ENCODE data around the gene PRSS27. TPM values are rescaled to one million over a fixed set of nuclear protein-coding genes. Genes with fewer than 3 reads are reported as not detected.
"Not testable (repeated sequence)": the region's sequence is repeated elsewhere in the genome, so short reads cannot be mapped to it uniquely, and the experiment has no call there.

Gene PRSS27
- total RNA-seq, 1 donor from 2014 or later: 1.4 TPM

- DNase-seq (ENCODE audit: low spot score): no peak
Measured at GRCh38 chr16:2724816-2725348, 4.9 kb upstream of the PRSS27 start.

DNA sequence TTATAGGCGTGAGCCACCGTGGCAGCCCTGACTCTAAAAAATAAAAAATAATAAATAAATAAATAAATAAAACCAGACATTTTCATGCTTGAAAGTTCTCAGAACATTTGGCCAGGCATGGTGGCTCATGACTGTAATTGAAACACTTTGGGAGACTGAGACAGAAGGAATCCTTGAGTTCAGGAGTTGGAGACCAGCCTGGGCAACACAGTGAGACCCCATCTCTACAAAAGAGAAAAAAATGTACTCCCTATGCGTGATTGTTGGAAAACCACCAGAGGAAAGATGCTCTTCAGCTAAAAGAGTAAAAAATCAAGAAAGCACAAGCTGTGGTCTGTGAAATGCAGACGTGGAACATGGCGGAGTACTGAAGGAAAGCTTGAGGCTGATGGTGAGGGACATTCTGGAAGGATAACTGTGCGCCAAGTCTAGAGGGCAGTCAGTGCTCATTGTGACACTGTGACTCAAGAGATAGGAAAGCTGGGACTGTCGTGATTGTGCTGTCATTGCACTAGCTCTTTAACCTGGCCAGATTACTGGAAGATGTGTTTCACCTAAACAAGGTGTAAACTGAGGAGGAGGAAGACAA is 4.2 kb upstream of the PRSS27 start:
- no peak for DNase-seq (ENCODE audit: low spot score)

- not testable (repeated sequence) for DNase-seq (ENCODE audit: low spot score)
Measured at GRCh38 chr16:2721634-2722173, 1.7 kb upstream of the PRSS27 start.

DNA sequence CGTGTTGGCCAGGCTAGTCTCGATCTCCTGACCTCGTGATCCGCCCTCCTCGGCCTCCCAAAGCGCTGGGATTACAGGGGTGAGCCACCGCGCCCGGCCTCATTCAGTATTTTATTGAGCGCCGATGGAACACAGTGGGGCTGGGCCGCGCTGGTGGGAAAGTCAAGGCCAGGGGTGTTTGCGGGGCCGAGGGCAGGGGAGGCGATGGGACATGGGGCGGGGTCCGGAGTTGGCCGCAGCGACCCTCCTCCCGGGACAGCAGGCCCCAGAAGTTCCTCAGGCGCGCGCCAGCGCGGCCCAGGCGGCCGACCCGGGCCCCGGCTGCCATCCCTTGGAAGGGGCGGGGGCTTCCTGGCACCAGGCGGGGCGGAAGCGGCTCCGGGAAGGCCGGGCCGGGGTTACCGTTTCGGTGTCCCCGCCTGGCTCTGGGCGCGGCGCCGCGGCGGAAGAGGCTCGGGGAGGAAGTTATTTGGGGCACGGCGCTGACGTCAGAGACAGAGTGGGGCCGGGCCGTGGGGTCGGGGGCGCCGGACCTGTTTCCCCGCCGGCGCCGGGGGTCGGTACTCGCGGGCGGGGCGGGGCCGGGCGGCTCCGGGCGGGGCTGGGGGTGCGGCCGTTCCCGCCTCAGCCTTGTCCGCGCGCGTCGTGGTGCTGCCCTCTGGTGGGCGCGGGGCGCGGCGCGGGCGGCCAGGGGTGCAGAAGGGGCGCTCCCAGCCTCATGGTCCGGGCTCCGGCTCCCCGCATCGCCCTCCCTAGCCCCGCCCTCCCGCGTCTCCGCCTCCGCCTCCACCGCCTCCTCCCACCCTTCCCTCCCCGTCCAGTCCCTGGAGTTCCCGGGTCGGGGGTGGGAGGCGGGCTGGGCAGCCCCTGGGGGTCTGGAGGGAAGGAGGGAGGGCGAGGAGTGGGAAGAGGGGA is 952 bp upstream of the PRSS27 start:
- DNase-seq (ENCODE audit: low spot score): peak; percentile 76

- DNase-seq (ENCODE audit: low spot score): no peak
Measured at GRCh38 chr16:2719328-2720063, 528 bp downstream of the PRSS27 start.

DNA sequence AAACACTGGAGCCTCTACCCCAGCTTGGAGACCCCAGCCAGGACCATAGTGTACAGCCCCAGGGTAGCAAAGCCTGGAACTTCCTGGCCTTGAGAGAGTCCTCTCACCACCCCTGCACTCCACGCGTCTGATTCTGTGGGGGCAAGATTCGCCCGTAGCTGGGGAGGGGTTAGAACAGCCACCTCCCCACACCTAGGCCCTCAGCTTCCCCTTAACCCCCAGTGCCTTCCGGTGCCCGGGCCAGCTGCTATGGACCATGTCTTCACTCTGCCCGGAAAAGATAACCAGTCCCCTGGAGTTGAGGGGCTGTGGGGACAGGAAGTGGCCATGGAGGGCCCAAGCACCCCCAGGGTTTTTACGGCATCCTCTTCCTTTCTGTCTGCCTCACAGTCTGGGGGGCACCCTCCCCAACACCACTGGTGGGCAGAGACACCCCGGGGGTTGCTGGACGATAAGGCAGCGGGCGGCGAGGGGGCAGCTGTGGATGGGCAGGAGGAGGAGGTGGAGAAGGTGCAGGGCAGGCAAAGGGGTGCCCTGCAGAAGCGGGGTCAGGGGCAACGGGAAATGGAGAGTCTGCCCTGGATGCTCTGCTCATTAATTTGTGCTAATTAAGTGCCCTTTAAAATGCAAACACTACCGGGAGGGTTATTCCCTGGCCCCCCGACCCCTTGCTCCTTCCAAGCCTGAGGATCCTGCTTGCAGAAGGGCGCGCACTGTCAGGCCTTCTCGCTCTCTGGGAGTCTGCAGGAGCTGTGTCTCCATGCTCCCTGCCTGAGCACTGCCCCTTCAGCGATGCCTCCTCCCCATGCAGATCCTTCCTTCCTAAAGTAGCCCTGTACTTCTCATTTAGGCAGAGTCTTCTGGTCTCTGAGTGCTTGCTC is 2.4 kb downstream of the PRSS27 start:
- no peak for DNase-seq (ENCODE audit: low spot score)

- DNase-seq (ENCODE audit: low spot score): no peak
Measured at GRCh38 chr16:2716948-2717347, 3.1 kb downstream of the PRSS27 start.

- no peak for DNase-seq (ENCODE audit: low spot score)
Measured at GRCh38 chr16:2715966-2716885, 3.8 kb downstream of the PRSS27 start.

DNA sequence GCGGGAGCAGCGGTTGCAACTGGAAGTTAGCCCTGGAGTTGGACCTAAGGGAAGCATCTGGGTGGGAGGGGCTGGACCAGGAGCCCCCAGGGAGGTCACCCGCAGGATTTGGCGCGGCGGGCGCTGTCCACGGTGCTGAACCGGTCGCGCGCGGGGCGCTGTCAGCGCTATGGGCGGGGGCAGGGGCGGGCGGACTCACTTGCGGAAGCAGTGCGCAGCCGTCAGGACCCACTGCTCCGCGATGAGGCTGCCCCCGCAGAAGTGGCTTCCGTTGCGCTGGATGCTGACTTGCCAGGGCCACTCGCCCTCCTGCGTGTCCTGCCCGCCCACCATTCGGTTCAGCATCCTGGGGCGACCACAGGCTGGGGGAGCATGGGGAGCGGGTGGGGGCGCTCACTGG is 4.5 kb downstream of the PRSS27 start:
- DNase-seq (ENCODE audit: low spot score): peak; percentile 38

GRCh38 chr16:2715064-2715463 is 5.0 kb downstream of the PRSS27 start:
- DNase-seq (ENCODE audit: low spot score): no peak

GRCh38 chr16:2713985-2714774 is 5.8 kb downstream of the PRSS27 start:
- DNase-seq (ENCODE audit: low spot score): no peak

GRCh38 chr16:2713523-2713922 is 6.5 kb downstream of the PRSS27 start:
- no peak for DNase-seq (ENCODE audit: low spot score)

- DNase-seq (ENCODE audit: low spot score): no peak
Measured at GRCh38 chr16:2712546-2712945, 7.5 kb downstream of the PRSS27 start.

GRCh38 chr16:2712063-2712441 is 8.0 kb downstream of the PRSS27 start:
- DNase-seq (ENCODE audit: low spot score): no peak

GRCh38 chr16:2711370-2712062 is 8.5 kb downstream of the PRSS27 start:
- no peak for DNase-seq (ENCODE audit: low spot score)

DNA sequence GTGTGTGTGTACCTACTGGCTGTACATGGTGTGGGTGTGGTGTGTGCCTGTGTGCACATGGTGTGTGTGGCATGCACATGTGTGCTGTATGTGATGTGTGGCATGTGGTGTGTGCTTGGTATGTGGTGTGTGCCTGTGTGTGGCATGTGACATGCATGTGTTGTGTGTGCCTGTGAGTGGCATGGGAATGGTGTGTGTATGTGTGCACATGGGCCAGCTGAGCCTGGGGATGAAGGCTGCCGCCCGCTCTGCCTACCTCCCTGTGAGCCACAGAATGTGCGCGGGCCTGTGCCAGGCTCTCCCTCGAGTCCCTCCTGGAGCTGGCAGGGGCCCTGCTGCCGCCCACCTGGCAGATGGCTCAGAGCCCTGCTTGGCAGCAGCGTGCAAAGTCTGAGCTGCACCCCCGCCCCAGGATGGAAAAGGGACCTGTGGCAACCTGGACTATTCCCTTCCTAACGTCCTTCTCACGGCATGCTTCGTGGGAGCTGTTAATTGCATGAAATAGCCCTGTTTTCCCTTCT is 9.3 kb downstream of the PRSS27 start:
- no peak for DNase-seq (ENCODE audit: low spot score)

GRCh38 chr16:2710021-2710710 is 9.9 kb downstream of the PRSS27 start:
- no peak for DNase-seq (ENCODE audit: low spot score)
